GM21367 (cell line): ENCODE data around the gene ETV6.
"Not testable (repeated sequence)": the region's sequence is repeated elsewhere in the genome, so short reads cannot be mapped to it uniquely, and the experiment has no call there.

ENCODE experiments used
- ATAC-seq: cut with Tn5 transposase; IDR thresholded peaks from one replicate; pipeline ENCODE4 v1.9.1; 2021; ENCODE audit not compliant: unreplicated experiment

The ETV6 gene

DNA sequence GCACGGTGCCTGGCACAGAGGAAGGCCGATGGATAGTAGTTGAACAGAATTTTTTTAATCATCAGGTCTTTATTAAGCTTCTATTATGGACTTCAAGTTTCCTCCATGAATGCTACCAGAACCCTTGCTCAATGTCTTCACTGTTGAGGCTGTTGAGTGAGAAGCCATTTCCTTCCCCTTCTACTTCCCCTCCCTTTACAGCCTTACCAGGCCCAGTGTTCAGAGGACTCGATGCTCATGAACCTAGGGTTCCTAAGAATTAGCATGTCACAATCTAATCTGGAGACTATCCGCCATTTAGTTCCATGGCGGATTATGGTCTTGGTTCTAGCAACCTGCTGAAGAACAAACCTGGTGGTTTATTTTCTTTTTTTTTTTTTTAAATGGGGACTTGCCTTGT lies 17.7 kb downstream of the ETV6 start:
- no peak for ATAC-seq

DNA sequence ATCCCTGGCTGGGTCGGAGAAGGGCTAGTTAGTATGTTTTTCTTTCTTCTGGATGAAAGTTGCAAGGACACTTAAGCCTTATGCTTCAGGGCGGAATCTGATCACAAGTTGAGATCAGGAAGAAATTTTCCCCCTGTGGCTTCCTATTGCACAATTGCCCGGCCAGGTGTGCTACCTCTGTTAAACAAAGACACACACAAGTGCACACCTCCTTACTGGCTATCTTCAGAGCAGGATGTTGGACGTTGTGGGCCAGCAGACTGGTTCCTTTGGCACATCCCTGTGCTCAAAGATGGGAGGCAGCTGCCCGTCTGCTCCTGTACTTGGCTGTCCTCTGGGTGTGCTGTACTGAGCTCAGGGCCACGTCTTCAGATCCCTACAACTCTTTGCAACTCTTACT lies 19.1 kb downstream of the ETV6 start:
- ATAC-seq, result no peak

DNA sequence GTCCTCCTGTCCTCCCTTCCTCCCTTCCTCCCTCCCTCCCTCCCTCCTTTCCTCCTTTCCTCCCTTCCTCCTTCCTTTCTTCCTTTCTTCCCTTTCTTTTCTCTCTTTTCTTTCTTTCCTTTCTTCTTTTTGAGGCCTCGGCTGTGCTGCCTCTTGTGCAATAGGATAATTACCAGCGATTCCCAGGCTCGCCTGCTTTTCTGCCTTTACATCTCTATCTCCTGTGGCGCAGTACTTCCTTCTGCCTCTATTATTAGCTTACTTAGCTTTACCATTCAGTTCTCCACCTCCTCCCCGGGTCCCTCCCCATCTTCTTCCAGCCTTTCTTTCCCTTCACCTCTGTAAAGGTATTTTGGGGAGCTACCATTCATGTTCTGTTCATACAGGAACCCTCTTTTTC lies 19.9 kb downstream of the ETV6 start:
- no peak for ATAC-seq

DNA sequence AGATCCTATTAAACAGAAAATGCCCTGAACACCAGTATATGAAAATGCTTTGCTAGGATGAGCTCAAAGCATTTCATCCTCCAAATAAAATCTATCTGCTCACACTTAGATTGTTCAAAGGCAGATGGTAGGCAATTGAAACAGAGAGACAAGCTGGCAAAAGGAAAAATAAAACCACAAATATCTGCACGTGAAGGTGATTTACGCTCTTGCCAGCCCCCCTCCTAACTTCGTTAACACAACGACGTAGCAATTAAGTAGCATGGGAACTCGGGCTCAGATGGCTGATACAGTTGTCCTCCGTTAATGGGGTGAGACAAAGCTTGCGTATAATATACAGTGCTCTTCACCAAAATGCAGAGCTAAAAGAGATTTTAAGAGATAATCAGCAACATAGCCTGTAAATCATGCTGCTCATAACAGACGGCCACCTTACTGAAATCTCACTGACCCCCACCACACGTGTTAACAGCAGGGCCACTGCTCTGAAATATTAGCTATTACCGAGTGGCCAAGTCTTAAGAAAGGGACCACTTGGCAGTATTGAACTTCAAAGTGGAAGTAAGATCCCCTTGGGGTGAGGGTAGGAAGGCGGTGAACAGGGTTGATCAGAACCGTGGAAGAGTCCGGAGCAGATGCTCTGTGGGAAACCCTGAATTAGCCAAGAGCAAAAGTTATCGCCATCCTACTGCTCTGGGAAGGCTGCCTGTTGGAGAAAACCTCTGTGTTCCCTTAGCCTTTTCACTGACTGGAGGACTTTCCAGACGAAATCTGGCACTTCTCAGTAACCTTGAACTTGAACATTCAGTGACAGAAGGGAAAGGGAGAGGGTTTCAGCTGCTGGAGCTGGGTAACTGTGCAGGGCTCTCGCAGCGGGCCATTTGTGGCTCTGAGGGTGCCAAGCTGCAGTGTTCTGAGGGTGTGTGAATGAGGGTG lies 23.1 kb downstream of the ETV6 start:
- ATAC-seq, result no peak

DNA sequence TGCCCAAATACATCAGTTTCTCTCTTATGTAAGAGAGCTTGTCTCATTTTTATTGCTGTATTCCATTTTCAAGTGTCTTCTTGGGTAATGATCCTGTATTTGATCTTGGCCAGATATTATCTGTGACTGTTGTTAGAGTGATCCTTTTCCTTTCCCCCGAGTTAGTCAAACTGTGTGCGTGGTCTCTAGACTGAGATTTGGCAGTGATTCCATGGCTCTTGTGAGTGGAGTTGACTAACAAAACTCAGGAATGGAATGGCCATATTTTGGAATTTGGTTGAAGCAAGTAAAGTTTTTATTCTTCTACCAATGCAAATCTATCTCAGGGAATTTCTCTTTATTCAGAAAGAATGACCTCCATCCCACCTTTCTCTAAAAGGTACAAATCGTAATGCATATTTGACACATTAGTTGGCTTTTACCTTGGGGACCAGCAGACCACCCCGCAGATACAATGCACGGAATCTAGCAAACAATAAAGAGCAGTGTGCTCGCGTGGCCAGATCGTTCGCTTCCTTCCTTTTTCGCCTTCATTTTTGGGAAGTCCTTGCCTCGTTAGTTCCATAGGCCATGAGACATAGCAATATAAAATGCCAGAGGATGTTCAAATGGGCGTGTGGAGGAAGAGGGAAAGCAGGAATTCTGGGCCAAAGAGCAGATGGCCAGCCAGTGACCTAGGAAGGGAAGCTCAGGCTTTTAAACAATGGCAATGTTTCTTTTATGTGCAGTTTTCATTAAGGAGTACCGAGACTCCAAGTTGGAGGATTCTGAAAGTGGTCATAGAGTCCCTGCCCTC lies 24.4 kb downstream of the ETV6 start:
- ATAC-seq, result no peak

DNA sequence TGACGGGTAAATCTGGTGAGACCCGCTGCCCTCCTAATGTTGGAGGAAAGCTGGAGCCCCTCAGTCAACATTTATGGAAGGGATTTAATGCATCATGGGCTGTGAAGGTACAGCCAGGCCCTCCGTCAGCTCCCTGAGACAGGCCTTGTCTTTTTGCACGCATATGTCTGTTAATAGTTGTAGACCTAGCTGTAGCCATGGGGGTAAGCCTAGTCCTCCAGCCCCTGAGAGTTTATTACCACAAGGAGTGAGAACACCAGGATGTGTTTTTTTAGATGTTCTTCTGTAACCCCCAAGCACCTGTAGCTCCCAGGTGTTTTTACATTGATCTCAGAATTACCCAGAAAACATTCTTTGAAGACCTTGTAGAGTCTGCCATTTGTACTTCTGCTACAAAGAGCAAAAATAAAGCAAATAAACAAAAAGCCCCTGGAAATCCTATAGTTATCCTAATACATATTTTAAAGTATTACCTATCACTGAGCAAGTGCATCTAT lies 25.5 kb downstream of the ETV6 start:
- no peak for ATAC-seq

DNA sequence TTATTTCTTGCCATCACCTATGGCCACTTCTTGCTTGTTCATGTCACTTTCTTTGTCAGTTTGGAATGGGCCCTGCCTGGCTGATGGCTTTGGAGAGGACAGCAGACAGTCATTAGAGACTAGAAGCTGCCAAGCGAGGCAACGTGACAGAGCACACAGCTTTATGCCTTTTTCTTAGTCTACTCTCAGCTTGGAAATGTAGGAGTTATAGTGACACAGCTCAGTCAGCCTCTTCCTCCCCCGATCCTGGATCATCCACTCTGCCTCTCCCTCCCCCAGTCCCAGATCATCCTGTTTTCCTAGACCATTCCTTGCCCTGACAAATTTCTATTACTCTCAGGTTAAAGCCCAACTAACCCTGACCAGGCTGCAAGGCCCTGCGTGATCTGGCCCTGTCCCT lies 26.6 kb downstream of the ETV6 start:
- no peak for ATAC-seq

DNA sequence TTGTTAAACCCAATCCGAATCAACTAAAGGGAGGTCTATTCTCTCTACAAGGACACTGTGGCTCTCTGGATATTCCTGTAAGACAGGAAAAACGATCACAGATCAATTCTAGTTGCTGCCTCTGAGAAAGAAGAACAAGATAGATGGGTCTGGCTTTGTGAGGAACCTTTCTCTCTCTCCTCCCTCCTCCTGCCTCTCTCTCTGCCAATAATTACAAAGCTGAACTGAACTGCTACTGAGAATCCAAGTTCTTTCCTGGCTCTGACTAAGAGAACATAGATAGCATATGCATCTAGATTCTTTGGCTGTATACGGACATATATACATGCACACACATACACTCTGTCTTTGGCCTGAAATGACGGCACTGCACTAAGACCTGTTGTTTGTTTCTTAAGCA lies 27.6 kb downstream of the ETV6 start:
- no peak for ATAC-seq

DNA sequence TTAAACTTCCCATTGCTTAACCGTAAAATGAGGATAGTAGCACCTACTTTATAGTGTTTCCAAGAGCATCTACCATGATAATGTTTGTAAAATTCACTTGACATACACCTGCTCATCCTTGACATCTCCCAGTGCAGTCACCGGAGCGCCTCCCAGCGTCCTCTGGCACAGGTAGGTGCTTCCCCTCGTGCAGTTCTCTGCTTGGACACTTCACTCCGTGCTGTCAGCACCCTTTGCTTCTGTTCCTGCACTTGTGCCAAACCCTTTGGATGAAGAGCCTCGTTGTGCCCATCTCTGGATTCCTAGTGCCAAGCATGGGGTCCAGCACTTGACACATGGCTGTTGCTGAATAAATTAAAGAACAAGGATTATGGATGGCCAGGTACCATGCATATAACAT lies 28.3 kb downstream of the ETV6 start:
- no peak for ATAC-seq

DNA sequence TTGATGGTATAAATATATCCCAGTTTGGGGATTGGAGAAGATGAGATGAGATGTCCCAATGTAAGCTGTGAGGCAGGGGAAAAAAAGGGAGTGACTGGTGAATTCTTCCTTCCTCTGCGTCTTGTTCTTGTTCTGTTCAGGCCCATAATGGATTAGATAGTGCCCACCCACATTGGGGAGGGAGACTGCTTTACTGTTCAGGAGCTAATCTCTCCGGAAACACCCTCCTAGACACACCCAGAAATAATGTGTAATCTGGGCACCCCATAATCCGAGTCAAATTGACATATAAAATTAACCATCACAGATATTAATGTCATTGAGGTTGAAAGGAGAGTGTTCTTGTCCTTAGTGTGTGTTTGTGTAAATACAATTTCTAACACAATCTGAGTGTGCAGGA lies 29.3 kb downstream of the ETV6 start:
- ATAC-seq, result no peak

DNA sequence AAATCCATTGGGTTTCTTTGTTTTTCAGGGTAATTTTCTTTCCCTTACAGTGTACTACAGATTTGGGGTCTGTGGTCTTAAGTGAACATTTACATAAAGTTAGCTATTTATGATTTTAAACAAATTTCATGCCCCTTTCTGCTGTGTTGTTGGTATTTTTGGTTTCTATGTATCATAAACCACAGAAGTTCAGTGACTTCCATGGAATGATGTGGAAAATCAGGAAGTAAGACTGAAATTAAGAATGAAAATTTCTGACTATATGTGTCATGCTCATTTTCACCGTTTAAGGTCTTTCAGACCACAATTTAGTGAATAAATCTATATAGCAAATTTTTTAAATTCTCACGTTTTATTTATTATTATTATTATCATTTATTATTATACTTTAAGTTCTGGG lies 31.7 kb downstream of the ETV6 start:
- no peak for ATAC-seq

DNA sequence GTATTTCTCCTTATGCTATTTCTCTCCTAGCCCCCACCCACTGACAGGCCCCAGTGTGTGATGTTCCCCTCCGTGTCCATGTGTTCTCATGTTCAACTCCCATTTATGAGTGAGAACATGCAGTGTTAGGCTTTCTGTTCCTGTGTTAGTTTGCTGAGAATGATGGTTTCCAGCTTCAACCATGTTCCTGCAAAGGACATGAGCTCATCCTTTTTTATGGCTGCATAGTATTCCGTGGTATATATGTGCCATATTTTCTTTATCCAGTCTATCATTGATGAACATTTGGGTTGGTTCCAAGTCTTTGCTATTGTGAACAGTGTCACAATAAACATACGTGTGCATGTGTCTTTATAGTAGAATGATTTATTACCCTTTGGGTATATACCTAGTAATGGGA lies 32.2 kb downstream of the ETV6 start:
- not testable (repeated sequence) for ATAC-seq

DNA sequence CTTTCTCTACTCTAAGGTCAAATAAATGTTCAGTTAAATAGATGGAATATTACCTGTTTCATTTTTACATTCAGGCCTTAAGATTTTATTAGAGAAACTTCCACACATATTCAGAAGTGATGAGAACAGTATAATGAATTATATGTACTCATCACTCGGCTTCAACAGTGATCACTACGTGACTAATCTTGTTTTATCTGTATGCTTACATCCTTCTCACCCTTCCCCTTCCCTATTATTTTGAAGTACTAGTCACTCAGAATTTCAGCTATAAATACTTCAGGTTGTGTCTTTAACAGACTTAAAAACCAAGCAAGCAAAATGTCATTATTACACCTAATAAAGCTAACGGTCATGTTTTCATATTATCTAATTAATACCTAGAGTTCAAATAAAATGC lies 34.9 kb downstream of the ETV6 start:
- no peak for ATAC-seq

DNA sequence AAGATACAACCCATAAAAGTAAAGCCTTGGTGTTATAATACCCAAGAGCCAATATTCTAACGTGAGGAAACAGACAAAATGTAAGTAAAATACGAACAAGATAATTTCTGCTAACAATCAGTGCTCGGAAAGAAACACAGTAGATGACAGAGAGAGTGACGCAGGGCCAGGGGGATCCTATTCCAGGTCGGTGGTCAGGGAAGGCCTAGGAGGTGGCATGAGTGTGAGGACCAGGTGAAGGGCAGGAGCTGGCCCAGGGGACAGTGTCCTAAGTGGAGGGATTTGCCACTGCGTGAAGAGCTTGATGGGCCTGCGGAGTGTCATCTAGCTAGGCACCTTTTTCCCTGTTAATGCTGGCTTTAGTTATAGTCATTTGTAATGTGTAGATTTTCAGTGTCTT lies 35.3 kb downstream of the ETV6 start:
- no peak for ATAC-seq

DNA sequence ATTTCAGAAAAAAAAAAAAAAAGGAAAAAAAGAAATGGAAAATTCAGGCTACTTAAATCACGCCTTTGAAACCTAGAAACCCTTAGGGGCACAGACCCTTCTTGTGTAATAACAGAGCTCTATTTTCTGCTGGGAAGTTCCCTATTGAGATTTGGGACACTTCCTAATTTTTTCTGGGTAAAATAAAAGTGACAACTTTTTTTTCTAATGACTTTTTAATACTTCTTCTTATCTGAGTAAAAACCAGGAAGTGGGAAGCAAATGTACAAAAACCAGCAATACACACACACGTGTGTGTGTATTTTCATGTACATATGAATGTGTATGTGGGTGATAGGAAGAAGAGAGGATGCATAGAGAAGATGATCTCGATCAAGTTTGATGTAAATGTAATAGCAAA lies 35.8 kb downstream of the ETV6 start:
- no peak for ATAC-seq

DNA sequence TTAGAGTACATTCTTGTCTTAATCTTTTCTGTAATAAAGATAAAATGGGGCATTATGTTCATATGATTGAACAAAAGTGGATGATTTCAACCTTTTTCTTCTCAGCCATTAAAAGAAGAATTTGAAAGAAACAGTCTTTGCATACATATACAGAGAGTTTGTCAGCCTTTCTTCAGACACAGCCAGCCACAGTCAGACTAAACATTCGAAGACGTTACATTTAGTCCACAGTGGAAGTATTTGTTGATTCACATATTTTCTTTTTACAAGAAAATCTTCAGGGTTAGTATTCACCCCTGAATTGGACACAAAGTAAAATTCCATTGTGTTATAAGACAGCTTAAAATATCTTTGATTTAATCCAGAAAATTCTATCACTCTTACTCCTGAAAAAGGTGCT lies 36.2 kb downstream of the ETV6 start:
- no peak for ATAC-seq

DNA sequence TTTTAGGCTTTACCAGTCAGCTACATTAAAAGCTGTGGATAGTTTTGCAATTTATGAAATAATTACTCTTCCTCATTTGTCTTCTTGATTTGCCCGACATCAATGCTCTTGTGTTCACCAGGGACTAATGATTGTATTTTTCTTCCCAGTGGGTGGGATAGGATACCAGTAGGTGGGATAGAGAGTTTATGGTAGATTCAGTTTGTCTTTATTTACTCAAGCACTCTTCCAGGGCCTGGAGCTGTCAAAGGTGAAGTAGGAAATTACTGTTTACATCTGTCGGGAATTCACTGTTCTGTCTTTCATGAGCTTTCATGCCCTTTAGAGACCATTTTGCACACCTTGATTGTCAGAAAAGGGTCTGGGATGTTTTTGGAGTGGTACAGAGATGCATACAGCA lies 36.6 kb downstream of the ETV6 start:
- no peak for ATAC-seq

DNA sequence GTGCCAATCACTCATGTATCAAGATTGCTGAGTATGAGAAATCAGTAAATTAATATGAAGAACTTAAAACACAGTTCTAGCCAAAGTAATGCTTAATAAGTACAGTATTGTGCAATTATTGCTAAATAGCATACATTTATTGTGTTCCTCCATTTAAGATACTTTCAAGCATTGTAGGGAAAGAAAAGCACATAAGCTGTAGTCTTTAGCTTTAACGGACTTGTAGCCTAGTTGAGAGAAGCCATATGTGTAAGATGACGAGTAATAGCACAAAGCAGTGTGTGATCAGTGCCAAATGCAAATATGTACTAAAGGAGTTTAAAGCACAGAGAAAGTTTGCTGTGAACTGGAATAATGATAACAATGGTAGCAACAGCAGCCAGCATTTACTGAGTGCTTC lies 38.1 kb downstream of the ETV6 start:
- no peak for ATAC-seq

DNA sequence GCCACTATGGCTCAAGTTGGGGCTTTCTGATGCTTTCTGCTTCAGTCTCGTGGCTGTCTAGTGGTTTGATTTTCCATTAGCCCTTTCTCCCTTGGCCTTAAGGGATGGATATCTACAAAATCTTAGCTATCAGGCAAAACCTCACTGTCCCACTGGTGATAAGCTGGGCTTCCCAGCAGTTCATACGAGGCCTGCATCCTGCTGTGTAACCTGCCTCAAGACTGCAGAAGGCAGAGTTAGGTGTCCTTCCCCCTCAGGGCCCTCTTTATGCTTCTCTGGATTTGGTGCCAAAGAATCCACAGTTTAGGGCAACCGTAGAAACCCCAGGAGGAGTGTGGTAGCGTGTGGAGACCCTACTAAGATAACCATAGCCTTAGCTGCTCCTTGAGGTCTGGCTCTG lies 38.9 kb downstream of the ETV6 start:
- no peak for ATAC-seq

DNA sequence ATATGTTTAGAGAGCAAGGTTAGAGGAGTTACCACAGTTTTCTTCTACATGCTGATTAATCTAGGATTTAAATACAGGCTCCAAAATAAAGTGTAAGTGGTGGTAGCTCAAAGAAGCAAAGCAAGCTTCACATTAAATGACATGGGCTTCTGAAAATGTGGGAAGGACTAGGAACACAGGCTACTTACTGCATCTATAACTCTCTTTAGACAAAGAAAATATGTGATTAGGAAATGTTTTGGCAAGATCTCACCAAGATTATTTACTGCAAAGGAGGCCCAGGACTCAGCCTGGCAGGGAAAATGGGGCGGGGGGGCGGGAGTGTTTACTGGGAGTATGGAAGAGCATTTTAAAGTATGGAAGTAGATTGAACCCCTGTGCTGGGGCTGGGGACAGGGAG lies 39.4 kb downstream of the ETV6 start:
- ATAC-seq, result no peak

DNA sequence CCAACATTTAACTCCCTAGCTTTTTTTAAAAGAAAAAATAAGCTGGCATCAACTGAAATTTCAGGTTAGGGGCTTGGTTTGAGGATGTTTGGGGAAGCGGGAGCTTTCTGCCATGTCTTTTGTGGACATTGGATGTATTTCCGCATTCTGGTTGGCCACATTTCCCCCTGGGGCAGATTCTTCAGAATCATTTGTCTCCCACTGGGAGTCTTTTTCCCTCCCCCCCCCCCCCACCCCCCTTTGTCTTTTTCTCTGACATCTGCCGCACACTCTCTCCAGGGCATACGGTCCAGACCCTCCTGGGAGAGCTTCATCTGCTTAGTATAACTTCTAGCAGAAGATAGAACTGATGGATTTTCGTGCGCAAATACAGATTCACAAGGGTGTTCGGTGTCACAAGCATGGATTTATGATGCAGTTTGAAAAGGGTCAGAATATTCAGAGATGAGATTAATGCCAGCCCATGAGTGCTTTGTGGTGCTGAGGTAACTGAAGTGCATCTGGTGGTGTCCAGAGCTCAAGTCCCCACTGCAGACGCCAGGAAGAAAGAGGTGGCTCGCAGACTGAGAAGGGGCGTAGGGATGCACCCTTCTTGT lies 40.2 kb downstream of the ETV6 start:
- ATAC-seq, result no peak

DNA sequence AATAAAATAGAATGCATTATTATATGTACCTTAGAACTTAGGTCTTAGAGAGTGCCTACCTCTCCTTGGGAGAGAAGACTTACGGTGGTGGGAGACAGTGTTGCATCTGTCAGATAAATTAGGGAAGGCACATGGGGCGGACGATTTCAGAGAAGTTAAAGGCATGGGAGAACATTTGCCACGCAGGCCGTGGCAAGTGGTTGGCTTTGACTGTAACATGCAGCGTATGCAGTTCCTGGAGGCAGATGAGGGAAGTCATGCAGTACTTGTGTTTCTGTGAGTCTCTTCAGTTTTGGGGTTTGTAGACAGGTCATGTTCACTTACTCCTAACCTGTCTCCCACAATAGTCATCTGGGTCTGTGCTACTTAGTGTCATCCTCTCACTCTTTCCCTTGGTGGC lies 43.6 kb downstream of the ETV6 start:
- ATAC-seq, result no peak
